HG03175 (cell line): ENCODE results near the gene OR5AR1.
A peak's percentile ranks its signal among the peaks of the same experiment; 100 is the strongest.
"Not testable (repeated sequence)": the region's sequence is repeated elsewhere in the genome, so short reads cannot be mapped to it uniquely, and the experiment has no call there.

Source experiments
- ATAC-seq: cut with Tn5 transposase; IDR thresholded peaks from one replicate; pipeline ENCODE4 v1.9.1; 2021; ENCODE audit warnings: mild to moderate bottlenecking, moderate library complexity; ENCODE audit not compliant: unreplicated experiment

Gene OR5AR1

DNA sequence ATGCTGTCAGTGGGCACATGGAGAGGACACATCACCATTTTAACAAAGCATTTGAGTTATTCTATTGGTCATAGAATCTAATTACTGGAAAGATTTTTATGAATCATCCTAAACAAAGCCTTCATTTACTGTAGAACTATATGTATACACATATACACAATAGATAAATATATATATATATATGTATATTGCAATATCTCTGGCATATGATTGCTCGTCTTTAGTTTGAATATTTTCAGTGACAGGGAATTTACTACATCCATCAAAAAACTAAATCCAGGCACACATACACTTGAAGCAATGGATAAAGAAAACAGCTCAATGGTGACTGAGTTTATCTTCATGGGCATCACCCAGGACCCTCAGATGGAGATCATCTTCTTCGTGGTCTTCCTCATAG, at the start of gene OR5AR1:
OR5AR1 (plus strand) TSS at position 301 of the 400 bp plus-strand sequence; CDS start at position 301, 0 bp downstream.
- no peak for ATAC-seq

DNA sequence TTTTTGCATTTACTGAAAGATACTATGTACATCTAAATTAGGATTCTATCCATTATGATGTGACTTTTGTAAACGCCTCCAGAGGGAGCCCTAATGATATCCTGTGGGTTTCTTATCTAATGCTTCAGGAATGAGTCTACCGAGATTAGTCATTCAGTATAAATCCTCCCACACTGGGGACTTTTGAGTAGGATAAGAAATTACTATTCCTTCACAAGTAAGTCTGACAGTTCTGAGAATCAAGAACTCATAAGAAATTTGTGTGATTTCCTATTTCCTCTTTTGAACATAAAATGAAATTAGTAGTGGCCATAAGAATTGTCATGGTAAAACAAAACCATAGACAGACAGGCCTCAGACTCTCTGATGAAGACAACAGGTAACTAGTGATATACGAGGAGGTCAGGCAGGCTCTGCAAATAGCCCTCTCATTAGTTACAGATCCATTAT, 38.8 kb upstream of the OR5AR1 start:
- peak; percentile 57 for ATAC-seq

DNA sequence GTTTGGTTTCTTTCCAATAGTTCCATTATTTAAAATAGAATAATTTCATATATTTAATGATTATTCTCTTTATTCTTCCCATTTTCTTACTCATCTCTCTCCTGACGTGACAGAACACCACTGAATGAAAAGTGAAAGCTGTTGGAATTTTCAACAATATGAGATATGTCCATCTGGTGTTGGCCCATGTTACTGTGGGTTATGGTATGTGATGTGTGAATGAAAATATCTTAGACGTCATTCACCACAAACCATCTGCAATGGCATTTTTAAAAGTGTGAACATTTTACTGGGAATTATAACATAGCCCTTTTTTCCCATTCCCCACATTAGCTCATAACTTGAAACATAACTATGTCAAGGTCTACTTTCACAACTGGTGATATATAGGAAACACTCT, 37.5 kb upstream of the OR5AR1 start:
- ATAC-seq = no peak

DNA sequence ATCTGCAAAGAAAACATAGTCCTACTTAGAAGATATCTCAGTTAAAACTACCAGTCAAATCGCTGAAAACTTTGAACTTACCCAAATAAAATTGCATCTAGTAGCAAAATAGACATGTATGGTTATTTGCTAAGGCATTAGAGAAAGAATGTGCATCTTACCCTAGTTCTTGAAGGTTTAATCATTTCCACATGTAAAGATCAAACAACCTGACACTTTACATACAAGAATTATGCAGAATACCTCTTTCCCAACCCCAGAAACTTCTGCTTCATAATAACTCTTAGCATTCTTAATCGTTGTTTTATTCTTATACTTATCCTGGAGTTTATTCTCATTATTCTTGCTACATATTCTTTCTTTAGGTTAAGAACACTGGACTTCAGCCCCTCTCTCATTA, 31.2 kb upstream of the OR5AR1 start:
- ATAC-seq = no peak

DNA sequence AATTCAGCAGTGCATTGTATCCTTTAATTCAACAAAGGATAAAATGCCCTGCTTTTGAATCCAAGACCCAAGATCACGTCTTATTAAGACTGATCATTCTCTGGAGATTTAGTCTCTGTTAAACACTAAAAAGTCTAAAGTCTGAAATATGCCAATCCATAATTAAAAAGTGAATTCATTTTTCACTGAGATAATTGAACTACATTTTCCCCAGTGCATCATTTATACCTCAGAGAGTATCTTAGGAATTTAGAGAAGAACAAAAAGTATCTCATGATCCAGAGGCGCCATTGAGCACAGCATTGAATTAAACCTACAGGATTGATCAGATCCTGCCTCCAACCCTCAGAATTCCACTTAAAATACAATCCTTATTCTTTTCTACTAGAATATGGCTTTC, 26.6 kb upstream of the OR5AR1 start:
- no peak for ATAC-seq

DNA sequence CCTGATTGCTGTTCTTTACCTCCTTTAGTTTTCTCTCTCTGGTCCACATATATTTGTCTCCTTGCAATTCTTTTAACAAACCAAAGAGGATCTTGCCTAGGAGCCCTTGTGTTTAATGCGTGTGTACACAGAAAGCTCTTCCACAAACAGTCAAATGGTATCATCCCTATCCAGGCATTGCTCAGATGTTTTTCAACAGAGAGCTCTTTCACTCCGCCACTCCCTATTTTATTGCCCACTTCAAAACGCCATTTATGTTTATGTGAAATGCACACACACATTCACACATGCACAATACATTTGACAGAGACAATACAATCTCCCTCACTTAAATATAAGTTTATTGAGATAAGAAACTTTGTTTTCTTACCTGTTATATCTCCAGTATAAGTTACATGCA, 26.0 kb upstream of the OR5AR1 start:
- ATAC-seq = no peak

DNA sequence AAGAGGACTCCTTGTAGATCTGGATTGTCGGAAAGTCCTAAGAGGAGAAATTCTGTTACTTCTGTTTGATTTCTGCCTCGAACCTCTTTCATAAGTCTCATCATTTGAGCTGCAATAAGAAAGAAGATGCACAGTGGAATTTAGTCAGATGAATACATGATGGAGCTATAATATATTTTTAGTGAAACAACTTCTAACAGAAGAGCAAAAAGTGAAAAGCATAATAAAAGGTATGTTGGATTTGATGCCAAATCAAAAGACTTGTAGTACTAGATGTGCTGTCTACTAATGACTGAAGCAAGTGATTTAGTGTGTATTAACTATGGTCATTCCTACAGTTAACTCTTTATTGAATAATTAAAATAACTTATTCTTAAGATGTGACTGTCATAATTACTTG, 21.1 kb upstream of the OR5AR1 start, which contains the start of gene OR5AP2:
OR5AP2 (minus strand) TSS at position 101 of the 400 bp plus-strand sequence; CDS start at position 101, 0 bp downstream.
- no peak for ATAC-seq

DNA sequence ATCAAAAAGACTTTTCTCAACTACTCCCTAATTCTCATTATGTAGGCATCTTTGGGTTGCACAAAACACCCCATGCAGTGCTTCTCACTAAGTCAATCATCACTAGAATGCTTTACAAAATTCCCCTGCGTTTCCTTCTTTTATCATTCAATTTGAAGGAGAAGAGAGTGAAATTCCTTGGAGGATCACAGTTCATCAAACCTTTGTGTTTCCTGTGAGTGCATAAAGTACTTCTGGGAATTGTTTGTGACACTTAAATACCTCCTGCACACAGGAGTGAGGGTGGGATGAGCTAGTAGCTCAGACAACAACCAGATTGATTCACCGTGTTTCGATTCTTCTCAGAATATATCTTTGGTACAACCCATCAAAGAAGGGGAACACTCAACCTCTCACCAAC, 3.7 kb upstream of the OR5AR1 start:
- no peak for ATAC-seq

DNA sequence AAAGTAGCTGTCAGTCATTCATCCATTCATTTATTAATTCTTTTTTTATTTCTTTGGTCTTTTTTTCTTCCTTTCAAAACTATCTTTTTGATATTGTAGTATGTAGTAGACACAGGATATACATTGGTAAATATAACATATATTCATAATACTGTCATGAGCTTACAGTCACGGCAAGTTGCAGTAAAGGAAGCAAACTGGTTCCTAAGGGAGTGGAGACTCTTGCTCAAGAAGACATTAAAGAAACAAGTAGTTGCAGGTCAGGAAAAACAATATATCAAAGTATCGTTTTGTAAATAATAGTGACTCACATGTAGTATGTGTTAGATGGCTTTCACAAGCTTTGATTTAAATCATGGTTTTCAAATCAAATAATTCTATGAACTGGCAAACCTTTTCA, 7.5 kb downstream of the OR5AR1 start:
- ATAC-seq = no peak

DNA sequence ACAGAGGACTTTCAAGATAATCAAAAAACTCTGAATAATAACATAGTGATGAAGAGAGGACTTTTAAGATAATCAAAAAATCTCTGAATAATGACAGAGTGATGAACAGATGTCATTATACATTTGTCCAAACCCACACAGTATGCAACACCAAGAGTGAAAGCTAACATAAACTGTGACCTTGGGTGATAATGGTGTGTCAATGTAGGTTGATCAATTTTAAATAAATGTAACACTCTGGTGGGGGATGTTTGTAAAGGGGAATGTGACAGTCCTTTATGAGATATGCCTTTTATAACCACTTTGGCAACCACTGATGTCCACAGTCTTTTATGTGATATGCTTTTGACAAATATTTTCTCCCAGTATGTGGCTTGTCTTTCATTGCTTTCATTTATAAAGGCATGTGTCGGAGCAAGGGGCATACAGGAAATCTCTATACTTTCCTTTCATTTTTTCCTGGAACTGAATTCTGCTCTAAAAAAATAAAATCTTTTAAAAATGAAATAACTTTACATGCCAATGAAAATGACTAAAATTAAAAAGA, 25.1 kb downstream of the OR5AR1 start:
- no peak for ATAC-seq

DNA sequence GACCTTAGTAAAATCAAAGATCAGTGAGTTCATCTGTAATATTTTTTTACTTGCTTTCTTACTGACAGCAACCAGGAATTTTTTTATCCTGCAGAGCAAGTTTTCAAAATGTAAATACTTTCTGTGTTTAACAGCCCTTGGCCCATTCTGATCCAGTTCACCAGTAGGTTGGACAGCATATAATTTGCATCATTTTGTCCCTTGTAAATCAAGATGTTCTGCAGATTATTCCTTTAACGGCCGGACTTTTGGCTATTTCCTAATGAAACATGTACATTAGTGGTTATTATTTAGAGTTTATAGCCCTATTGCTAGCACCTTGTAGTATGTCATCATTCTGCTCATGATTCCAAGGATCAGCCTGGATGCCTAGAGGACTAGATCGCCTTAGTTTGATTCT, 27.7 kb downstream of the OR5AR1 start:
- not testable (repeated sequence) for ATAC-seq

DNA sequence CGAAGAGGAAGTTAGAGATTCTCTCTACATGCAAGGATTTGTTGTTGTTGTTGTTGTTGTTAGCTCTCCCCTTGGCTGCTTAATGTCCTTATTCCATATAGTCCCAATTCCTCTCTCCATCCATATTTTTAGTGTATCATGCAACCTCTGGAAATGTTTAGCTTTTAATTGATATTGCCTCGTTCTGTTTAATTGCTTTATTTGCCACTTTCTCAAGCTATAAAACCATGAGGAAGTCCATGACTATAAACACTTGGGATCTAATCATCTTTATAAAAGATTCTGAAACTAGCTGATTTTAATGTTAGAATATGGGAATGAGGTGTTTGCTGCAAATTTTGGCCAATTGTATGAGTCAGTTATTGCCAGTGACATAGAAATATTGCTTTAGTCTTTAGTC, 29.9 kb downstream of the OR5AR1 start:
- ATAC-seq = no peak

DNA sequence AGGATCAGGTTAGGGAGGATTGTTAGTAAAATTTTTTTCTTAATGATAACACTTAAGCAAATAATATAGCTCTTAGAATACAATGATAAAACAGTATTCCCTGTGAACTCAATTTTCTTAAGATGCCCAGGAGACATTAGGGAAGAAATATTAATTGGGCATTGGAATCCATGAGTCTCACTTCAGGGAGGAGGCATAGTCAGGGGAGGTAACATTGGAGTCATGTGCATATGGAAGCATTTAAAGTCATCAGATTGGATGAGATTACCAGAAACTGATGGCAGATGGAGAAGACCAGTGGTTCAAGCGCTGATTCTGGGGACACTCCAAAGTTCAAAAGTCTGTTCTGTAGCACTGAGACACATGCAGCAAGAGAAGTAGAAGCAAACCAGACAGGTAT, 35.3 kb downstream of the OR5AR1 start, which contains the start of gene OR9G1:
OR9G1 (plus strand) TSS at position 301 of the 400 bp plus-strand sequence. CDS start 1,293 bp downstream, outside the sequence.
- ATAC-seq = no peak

DNA sequence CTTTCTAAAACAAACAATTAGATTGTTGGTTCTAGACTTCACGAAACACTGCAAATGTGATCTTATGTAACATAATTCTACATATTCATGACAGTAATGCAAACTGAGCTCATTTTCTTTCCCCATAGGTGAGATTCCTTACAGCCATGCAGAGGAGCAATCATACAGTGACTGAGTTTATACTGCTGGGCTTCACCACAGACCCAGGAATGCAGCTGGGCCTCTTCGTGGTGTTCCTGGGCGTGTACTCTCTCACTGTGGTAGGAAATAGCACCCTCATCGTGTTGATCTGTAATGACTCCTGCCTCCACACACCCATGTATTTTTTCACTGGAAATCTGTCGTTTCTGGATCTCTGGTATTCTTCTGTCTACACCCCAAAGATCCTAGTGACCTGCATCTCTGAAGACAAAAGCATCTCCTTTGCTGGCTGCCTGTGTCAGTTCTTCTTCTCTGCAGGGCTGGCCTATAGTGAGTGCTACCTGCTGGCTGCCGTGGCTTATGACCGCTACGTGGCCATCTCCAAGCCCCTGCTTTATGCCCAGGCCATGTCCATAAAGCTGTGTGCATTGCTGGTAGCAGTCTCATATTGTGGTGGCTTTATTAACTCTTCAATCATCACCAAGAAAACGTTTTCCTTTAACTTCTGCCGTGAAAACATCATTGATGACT, 36.9 kb downstream of the OR5AR1 start:
- ATAC-seq = no peak

DNA sequence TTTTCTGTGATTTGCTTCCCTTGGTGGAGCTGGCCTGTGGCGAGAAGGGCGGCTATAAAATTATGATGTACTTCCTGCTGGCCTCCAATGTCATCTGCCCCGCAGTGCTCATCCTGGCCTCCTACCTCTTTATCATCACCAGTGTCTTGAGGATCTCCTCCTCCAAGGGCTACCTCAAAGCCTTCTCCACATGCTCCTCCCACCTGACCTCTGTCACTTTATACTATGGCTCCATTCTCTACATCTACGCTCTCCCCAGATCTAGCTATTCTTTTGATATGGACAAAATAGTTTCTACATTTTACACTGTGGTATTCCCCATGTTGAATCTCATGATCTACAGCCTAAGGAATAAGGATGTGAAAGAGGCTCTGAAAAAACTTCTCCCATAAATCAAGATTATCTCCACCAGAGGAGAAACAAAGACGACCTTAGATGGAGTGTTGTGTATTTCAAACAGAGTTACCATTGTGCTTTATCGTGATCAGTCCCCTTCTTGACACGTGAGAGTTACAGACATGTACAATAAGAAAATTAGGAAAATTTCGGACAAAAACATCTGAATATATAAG, 37.5 kb downstream of the OR5AR1 start:
- ATAC-seq = no peak

DNA sequence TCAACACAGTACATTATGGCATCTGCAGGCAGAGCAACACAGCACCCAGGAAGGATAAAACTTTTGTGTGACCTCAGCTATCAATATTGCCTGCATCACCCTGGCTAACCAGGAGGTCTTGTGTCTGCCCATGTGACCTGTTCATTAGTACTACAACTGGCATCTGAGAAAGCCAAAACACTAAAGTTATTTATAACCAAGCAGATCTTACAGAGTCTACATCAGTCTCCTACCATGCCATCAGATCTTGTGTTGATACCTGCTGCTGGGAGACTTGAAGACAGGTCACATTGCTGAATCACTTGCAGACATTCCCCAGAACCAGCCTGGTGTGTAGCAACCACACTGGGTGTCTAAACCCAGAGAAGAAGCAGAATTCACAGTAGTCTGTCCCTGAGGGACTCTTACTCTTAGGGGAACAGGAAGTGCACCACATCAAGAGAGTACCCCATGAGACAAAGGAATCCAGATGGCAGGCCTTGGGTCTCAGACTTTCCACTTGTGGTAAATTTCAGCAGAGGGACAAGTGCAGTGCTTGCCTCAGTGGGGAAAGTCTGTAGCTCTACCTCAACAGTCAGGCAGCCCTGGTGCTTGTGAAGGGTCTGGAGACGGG, 42.4 kb downstream of the OR5AR1 start:
- no peak for ATAC-seq

DNA sequence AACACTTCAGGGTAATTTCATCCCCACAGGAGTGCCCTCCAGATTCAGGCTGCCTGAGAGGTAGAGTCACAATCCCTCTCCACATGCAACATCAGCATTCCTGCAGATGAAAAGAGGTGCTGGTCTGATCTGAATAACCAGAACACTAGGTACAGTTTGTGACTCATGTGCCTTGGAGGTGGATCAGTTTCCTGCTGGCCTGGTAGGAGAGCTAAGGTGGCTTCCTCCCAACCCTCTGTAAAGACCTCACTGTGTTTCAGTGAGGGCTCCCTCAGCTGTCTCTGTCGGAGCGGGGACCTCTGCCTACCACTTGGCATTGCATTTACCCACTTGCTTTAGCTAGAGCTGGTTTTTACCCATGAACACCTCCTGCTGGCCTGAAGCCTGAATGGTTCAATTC, 43.0 kb downstream of the OR5AR1 start:
- ATAC-seq = no peak

DNA sequence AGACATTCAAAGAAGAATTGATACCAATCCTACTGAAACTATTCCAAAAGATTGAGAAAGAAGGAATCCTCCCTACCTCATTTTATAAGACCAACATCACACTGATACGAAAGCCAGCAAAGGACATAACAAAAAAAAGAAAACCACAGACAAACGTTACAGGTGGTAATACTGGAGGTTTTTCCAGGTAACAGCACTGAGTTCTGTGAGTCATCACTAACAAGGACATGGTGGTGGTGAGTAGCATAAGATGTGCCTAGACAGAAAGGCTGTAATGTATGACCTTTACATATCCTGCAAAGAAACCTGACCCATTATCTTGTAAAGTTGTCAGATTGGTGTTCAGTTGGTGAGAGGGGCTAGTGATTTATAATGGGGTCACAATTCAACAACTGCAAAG, 50.7 kb downstream of the OR5AR1 start:
- ATAC-seq = no peak
